Activated T-cell treated with anti-CD3 and anti-CD28 coated beads for 48 hours (primary cell): ENCODE results near the gene RAI1.

Source experiments
- DNase-seq: peaks from one replicate; pipeline ENCODE4 v3.0.0-alpha.2; 2020; ENCODE audit warnings: low read depth

RAI1 gene

DNA sequence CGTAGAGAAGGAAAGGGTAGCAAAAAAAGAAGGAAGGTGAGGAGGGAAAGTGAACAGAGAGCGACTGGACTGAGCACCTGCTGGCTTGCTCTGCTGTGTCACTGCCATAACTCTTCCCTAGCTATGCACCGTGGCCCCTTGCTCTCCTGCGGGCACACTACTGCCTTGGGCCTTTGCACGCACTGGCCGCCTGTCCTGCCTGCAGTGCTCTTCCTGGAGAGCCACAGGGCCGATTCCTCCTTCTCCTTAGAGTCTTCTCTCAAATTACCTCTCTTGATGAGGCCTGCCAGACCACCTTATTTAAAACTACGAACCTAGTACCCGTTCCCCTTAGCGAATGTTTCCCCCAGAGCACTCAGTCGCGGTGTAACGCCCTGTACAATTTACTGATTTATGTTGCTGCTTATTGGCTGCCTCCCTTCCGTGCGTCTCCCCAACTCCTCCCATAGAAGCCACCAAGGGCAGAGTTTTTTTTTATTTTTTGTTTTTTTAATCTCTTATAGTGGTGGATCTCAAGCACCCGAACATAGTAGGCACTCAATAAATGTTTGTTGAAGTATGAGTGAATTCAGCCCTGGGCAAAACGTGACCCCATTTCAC, 70.3 kb downstream of the RAI1 start:
- DNase-seq, result no peak

DNA sequence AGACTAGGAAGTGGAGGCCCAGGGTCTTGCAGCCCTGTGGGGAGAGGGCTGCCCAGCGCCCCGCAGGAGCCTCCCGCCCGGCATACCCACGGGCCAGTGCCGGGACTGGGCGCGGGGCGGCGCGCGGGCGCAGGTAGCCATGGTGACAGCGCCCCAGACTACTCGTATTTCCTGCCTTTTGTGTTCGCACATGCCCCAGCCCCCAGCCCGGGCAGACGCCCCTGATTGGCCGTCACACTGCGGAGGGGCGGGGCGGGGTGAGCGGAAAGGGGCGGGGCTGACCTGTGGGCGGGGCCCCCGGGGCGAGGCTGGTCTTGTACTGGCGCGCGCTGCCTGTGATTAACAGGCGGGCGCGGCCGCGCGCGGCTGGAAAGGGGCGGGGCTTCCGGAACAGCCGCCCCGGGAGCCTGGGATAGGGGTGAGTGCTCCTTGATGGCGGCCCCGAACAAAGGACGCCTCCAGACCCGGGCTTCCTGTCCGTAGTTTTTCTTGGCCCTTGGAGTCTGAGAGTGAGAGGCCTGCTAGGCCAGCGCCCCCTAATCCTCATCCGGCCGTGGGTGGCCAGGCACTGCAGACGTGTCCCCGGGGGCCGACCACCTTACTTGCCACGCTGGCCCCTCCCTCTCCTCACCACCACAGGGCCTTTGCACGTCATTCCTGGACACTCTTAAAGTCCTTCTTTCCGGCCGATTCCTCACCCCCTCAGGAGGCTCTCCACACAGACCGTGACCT, 71.0 kb downstream of the RAI1 start:
- peak; percentile 98 for DNase-seq

DNA sequence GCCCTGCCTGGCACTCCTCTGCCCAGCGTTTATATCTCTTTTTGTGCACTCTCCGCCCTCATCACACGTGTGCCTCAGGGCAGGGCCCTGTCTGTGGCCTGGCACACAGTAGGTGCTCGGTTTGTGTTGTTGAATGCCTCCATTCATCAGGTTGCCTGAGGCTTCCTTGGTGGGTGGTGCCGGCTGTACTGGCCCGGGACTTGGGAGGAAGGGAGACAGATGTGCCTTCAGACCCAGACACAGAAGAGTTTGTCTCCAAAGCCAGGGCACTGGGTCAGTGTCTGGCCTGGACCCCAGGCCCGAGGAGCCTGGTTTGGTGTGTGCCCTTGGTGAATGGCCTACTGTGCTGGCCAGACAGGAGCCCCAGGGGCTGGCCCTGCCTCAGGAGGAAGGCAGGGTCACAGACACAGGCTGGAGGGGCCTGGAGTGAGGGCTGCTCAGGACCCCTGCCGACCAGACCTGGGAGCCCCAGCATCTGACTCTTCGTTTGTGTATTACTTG, 71.6 kb downstream of the RAI1 start:
- no peak for DNase-seq

DNA sequence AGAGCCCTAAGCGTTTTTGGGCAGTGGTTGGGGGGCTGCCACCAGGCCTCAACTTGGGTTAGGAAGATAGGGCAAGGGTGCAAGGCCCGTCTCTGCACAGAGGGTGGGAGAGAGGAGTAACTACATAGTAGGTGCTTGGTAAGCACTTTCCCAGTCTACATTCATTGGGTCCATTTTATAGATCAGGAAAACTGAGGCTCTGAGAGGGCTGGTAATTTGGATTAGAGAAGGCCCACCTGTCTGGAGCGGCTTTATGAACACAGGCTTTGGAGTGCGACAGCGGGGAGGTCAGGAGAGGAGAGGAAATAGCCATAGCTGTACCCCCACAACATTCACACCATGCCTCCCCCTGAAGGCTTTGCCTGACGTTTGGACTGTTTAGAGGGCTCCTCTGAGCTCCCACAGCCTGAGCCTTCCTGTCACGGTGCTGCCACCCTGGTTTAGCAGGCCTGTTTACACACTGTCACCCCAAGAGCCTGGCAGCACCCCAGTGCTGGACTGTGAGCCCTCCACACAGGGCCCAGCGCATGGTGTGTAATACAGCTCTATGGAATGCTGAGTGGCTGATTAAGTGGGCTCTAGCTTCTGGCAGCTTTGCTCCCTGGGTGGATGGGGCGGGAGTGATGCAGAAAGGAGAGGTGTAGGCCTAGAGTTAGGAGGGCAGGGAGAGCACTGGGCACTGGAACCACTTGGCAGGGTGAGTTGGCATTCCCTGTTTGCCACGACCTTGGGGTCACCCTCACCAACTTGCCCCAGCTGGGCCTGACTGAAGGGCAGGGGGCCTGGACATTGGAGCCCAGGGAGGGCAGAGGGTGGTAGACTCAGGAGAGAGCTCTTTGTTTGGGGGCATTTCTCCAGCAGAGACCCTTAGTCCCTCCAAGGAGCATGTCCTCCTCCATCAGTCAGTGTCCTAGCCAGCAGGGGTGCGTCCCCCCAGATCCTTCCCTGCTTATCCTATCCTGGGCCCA, 73.7 kb downstream of the RAI1 start:
- no peak for DNase-seq

DNA sequence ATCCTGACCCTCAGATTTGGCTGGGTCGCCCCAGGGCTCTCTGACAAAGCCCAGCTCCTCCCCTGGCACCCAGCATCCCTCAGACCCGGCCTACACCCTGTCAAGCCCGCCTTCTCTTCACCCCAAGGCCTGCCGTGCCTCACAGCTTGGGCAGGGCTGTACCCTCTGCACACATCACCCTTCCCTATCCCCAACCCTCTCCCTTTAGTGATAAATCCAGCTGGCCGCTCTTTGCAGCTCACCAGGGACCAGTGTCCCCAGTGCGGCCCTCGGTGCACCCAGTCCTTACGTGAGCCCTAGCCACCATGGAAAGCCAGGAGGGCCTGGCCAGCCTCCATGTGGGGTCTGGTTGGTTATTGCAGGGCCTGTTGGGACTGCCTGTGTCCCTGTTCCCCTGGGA, 74.5 kb downstream of the RAI1 start:
- DNase-seq, result no peak

DNA sequence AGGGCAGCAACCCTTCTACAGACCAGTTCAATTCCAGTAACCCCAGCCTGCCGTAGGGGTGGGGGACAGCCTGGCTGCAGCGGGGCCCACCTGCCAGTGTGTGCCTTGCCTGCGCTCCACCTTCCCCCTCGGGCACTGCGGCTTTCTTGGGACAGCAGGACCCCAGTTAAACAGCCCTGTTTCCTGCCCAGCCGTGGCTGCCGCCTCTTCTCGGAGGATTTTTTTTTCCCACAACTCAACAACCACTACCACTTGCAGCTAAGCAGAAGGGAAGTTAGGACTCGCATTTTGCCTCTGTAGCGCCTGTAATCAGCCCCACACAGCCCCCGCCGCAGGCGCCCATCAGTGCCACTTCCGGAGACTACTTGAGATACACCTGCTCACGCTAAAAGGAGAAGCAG, 76.1 kb downstream of the RAI1 start:
- no peak for DNase-seq

DNA sequence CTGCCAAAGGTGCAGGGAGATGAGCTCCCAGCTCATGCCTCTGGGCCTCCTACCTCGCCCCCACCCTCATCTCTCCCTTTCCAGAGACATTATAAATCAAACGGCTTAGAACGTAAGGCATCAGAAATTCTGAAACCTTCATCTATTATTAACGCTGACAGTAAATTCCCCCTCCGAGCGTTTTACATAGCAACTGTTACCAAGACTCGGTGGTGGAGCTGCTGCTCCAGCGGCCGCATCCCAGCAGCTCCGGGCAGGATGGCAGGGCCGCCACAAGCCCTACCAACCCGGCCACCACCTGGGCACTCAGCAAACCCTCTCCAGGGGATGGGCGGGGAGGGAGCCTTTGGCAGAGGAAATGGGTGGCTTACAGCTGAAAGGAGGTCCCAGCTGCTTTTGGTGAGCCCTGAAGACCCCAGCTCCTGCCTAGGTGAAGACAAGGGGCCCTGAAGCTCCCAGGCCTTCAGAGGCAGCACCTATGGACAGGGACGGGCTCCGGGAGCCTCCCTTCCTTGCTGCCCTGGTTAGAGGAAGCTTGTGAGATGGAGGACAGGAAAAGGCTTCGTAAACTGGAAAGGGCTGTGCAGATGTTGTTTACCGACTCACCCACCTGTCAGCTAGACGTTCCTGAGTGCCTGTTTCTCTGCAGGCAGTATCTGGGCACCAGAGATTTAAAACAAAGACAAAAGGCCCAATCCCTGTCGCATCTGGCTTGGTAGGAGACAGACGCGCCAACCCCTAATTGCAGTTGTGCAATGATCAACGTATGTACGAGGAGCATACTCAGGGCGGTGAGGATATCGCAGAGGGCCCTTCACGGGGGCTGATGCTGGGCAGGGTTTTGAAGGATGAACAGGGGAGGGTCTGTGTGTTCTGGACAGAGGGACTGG, 76.9 kb downstream of the RAI1 start:
- DNase-seq, result no peak

DNA sequence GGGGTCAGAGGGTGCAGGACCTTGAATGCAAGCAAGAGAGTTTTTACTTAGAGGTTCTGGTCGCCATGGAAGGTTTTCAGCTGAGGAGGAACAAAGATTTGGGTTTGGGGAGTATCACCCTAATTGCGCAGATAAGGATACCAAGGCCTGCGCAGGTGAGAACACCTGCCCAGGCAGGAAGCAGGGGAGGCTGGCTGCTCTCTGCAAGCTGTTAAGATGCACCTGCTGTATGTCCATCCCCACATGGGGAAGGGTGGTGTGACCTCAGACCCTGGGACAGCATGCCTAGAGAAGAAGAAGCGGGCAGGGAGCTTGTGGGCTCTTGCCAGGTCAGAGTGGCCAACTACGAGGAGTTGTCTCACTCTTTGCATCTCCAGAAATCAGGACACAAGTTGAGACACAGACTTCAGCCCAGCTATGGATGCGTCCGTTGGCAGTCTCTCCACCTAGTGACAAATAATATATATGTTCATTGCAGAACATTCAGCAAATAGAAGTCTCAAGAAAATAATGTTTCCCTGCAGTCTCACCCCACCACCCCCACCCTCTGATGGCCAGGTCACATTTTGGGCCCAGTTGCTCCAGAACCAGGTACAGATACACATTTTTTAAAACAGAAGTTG, 77.8 kb downstream of the RAI1 start:
- no peak for DNase-seq

DNA sequence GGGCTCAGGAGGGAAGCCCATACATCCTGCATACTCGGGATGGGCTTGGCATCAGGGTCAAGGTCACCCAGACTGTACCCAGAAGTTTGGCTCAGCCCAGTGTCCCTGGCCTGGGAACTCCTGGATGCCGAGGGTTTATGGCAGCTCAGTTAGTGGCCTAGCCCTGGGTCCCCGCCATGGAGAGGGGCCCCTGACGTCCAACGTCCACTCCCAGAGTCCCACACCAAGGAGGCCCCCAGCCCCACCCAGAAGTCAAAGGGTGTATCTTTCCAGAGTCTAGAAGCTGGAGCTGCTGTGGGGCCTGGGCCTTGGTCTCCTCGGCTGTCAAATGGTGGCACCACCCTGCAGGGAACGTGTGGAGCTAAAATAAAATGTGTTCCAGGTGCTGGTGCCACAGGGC, 79.1 kb downstream of the RAI1 start:
- DNase-seq, result no peak

DNA sequence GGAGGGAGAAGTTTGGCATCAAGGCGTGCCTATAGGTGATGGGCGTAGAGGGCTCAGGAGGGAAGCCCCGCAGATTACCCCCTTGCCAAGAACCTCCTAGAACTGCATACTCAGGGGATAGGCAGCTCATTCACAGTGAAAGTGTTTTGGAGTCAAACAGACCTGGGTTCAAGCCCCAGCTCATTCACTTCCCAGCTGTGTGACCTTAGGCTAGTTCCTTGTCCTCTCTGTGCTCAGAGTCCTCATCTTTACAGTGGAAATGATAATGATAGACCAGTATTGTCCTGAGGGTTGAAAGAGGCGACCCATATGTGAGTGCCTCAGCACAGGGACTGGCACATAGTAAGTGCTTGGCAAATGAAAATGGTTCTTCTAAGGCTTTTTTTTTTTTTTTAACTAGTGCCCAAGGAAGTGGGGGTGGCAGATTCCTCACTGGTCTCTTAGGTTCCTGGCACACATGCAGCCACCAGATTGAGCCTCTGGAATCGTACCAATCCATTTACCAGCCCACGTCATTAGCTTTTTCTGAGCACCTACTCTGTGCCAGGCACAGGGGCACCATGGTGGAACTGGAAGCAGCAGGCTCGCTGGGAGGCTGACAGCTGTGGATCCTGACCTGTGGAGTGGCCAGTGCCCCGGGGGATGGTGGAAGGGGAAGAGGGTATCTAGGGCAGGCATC, 79.8 kb downstream of the RAI1 start:
- no peak for DNase-seq

DNA sequence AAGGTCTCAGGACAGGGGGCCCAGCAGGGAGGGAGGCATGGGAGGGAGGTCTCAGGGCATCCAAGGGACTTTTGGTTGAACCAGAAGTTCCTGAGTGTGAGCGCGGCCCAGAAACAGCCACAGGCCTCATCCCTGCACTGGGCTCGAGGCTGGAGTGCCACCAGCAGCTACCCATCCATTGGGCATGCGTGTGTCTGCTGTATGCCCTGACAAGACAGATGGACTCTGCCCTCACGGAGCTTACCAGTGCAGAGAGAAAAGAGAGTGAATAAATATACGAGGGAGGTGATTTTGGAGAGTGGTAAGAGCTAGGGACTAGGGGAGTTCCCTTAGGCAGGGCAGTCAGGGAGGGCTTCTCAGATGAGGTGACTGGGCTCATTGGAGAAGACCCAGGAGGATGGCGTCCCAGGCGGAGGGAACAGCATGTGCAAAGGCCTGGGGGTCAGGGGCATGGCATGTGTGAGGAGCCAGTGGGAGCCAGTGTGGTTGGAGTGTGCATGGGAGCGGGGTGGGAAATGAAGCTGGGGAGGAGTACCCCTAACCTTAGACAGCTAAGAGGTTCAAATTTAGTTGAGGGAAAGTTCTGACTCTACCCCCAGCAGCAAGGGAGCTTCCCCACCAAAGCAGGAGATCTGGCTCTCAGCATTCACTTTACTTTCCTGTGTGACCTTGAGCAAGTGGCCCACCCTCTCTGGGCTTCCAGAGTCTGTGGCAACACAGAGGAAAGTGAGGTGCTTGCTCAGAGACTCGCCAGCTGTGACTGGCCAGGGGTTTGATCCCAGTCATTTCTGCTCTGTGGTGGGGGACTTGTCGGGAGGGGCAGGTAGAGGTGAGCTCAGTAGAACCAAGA, 80.9 kb downstream of the RAI1 start:
- DNase-seq, result no peak

DNA sequence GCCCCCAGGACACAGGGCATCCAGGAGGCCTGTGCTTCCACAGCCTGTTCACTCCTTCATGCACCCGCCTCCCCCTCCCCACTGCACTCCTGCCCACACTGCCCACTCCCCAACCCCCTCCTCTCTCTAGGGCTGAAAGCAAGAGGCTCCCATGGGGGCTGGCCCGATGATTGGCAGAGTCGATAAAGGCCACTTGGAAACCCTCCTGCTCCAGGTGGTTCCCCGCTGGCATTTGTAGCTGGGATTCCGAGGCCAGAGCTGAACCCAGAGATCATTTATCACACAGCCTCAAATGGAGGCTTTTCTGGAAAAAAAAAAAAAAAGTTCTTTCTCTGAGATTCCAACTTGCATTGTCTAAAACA, 81.5 kb downstream of the RAI1 start:
- DNase-seq, result no peak

DNA sequence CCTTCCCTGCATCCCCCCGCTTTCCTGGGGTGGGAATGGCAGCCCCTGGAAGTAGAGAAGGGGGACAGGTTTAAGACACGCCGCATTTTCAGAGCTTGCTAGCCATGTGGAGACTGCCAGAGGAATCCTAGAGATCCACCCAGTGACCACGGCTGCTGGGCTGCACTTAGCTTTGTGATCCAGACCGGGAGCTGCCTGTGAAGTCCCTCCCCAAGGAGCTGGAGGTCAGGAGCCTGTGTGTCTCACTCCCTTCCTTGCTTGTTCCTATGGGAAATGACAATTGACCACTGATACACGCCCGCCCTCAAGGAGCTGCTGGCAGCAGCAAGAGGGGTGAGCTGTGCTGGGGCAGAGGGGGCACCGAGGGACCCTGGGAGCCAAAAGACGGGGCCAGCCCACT, 81.9 kb downstream of the RAI1 start:
- no peak for DNase-seq

DNA sequence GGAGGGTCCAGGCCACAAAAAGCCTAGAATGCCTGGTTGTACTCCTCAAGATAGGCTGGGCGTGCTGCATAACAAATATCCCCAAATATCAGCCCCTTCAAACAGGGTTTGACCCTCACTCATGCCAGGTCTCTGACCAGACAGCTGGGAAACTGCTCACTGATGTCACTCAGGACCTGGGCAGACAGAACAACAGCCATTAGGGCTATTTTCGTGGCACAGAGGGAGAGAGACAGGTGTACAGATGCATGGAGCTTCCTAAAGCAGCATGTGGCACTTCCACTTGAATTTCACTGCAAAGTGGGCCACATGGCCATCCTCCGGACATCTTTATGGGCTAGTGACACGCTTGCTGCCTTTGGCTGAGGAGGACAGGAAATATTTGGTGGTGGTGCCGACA, 82.5 kb downstream of the RAI1 start:
- no peak for DNase-seq

DNA sequence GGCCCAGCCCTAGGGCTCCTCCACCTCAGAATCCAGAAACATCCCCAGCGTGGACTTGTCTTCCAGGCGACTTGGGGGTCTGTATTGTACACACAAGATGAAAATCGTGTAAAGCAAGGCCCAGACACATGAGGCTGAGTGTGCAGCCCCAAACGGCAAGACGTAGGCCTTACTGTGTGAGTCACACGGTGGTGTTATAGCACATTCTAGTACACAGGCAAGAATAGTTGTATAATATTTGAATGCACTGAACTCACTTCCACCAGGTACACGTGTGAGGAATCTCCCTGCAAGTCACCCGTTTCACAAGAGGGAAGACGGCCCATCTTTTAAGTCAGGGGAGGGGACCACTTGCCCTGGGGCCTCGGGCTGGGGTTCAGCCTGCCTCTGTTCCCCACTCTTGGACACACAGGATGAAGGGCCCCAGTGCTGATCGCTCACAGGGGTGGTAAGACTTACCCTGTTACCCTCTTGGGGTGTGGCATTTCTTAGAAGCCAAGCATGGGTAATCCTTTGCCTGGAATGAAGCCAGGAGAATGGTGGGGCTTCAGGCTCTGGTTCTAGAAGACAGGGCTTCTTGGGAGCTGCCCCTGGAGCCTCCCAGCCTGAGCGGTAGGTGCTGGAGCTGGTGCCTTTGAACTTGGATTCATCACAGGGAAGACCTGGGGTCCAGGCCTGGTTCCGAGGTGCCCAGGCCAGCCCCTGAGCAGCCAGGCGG, 84.3 kb downstream of the RAI1 start:
- DNase-seq, result no peak

DNA sequence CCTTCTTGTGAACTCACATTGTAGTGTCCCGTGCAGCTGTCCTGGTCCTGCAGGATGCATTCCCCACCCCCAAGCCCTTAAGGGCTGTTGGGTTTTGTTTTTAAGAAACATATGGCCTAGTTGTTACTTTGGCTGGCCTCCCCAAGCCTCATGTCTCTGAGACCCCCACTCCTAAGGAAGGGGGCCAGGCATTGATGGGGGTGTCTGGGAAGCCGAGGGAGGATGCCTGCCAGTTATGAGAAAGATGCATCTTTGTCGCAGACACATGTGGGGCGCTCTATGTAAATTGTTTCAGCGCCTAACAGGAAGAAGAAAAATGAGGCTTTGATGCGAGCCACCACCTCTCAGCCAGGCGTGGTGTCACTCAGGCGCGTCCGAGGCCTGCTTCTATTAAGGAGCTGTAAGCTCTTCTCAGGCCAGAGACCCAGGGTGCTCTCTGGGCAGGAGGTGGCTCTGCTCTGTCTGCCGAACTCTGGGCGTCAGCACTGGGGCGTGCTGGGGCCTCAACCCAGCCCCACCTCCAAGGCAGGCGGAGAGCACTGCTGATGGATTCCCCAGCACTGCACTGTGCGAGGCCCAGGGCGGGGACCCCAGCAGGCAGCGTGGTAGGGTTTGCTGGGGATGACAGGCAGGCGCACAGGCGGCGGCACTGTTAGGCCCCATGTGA, 85.0 kb downstream of the RAI1 start:
- DNase-seq, result no peak

DNA sequence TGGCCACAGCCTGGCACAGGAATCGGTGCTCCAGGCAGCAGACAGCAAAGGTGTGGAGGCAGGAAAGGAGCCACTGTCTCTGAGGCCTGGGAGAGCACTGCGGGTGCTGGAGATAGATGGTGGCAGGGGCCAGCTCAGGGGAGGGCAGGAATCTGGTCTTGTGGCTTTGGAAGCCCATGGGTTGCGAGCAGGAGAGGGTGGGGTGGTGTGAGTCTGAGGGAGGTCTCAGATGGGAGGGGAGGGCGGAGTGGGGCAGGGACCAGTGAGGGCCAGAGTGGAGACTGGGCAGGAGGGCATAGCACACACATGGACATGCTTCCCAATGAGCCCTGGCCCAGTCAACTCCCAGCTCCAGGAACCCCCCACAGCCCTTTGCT, 85.5 kb downstream of the RAI1 start:
- no peak for DNase-seq

DNA sequence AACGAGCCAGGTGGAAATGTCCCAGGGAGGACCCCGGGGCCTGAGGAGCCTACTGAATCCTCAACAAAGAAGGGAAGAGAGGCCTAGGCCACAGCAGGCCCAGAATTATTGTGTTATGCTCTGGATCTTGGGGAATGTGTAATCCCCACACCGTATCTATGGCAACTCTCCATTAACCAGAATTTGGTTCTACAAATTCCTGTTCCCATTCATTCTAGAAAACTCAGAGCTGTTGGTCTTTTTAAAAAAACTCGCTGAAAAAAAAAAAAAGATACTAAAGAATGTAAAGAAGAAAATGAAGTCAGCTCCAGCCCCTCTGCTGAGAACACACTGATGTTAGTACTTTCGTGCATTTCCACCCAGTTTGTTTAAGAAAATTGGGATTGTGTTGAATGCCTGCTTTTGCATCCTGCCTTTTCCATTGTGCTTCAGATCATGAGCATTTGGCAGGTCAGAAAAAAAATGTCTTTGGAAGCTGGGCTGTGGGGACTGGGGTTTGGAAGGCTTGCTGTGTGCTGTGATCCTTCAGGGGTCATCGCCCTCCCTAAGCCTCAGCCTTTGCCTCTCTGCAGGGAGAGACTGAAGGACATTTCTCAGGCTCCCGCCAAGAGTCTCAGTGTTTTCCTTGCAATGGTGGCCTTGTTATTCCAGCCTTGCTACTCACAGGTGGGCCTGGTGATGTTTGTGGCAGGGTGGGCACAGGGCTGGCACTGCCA, 86.1 kb downstream of the RAI1 start:
- DNase-seq, result no peak
